OCI-LY3 (cell line): ENCODE results near the gene THOP1.

Source experiments
- H2AFZ ChIP-seq: fragments of 200-600, 300-600 bp; shearing (Covaris generic); 2 replicates; pipeline ENCODE4 v1.6.0; 2014; ENCODE audit warnings: antibody characterized with exemption, low read depth, low read length
- H3K27ac ChIP-seq: fragments of 200-600, 300-600 bp; sonication (generic); 2 replicates; pipeline ENCODE4 v1.5.1; 2014; ENCODE audit warnings: mild to moderate bottlenecking, low read length, moderate library complexity, mixed read lengths
- H3K27me3 ChIP-seq: fragments of 200-600, 300-600 bp; sonication (generic); 2 replicates; pipeline ENCODE4 v1.6.1; 2014; ENCODE audit warnings: low read depth, low read length, mixed read lengths
- H3K36me3 ChIP-seq: fragments of 200-600, 300-600 bp; sonication (generic); replicated peaks from 2 replicates; pipeline ENCODE3; 2014; ENCODE audit warnings: low read depth, low read length, mixed read lengths
- H3K4me1 ChIP-seq: fragments of 300-600, 200-600 bp; sonication (generic); 2 replicates; pipeline ENCODE4 v1.6.1; 2014; ENCODE audit warnings: low read length, mixed read lengths
- H3K4me2 ChIP-seq: fragments of 200-600, 300-600 bp; sonication (generic); 2 replicates; pipeline ENCODE4 v1.6.1; 2014; ENCODE audit warnings: low read length, mixed read lengths
- H3K4me3 ChIP-seq: fragments of 300-600, 200-600 bp; sonication (generic); 2 replicates; pipeline ENCODE4 v1.5.1; 2014; ENCODE audit warnings: antibody characterized with exemption, mild to moderate bottlenecking, low read length, moderate library complexity
- H3K79me2 ChIP-seq: fragments of 300-600, 200-600 bp; shearing (Covaris generic); 2 replicates; pipeline ENCODE4 v1.6.1; 2014; ENCODE audit warnings: mild to moderate bottlenecking, low read length, mixed read lengths
- H3K9ac ChIP-seq: fragments of 300-600, 200-600 bp; shearing (Covaris generic); 2 replicates; pipeline ENCODE4 v1.6.0; 2014; ENCODE audit warnings: mild to moderate bottlenecking, low read length, moderate library complexity
- H3K9me3 ChIP-seq: fragments of 200-600, 300-600 bp; shearing (Covaris generic); 2 replicates; pipeline ENCODE4 v1.6.1; 2014; ENCODE audit warnings: low read length, mixed read lengths; ENCODE audit not compliant: insufficient read depth
- H4K20me1 ChIP-seq: fragments of 200-600, 300-600 bp; sonication (generic); 2 replicates; pipeline ENCODE4 v1.6.1; 2016; ENCODE audit warnings: low read length, mixed read lengths; ENCODE audit not compliant: insufficient read depth
- EZH2phosphoT487 ChIP-seq: fragments of 200-600 bp; shearing (Covaris generic); IDR thresholded peaks from 2 replicates; pipeline ENCODE4 v1.6.1; 2018; ENCODE audit warnings: antibody characterized with exemption, mixed run types, low read depth
- TF ChIP-seq, protein P1 (sequence below): fragments of 200-600, 300-600 bp; sonication (generic); IDR thresholded peaks from 2 replicates; pipeline ENCODE4 v1.5.1; 2014; ENCODE audit warnings: antibody characterized with exemption, low read length, low read depth

THOP1 gene

DNA sequence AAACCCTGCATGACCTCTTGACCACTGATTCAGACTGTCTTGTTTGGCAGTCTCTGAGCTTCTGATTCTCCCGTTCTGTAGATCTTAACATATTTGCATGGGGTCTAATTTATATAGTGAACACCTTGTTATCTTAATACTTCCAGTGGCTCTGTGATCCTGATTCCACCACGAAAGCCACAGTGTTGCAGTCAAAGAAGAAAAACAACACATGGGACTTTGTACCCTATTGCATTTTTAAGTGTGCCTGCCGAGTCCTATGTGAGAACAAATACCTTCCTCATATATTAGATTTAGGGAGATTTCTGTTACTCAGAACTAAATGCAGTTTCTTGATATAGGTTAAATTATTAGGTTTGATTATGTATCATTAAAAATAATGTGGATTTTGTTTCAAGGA lies 69.5 kb downstream of the THOP1 start:
- Histone ChIP-seq H3K79me2 (no peaks in the 10 kb centered on the region), H3K27ac (no peak overlapping the region)

DNA sequence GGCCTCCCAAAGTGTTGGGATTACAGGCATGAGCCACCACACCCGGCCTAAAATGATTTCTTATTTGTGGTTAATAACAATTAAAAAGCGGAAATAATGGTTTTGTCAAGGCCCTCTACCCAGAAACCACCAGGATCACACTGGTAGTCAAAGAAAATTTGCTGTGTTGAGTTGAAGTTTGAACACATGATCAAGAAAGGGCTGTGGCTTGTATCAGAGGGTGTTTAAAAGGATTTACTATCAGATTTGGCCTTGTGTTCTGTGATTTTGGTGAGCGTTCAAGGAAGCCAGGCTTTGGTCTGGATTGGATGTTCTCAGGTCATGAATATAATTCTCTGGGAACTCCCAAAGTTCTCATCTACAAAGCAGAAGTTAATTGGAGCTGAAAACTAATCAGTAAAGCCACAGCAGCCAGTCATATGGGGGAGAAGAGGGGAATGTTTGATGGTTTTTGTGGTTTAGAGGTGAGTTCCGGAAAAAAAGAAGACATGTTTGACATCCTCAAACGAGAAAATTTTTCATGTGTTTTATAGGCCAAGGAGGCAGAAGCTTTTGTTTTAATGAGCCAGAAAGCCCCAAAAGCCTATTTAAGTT lies 71.3 kb downstream of the THOP1 start:
- peaks cover 29% of the 10 kb centered on the region for H3K9me3 ChIP-seq

More for the DNA sequence above, 69.5 kb downstream of the THOP1 start:
- no peak overlapping the region for H3K9ac ChIP-seq
- H3K4me3 ChIP-seq: no peak overlapping the region
- H3K4me1 ChIP-seq: peaks cover 14% of the 10 kb centered on the region
- H4K20me1 ChIP-seq: no peaks in the 10 kb centered on the region
- H2AFZ ChIP-seq: no peak overlapping the region
- H3K27me3 ChIP-seq: no peaks in the 10 kb centered on the region
- H3K4me2 ChIP-seq: no peak overlapping the region
- H3K9me3 ChIP-seq: peaks cover 38% of the 10 kb centered on the region
- peaks cover 72% of the 10 kb centered on the region for H3K36me3 ChIP-seq
- TF ChIP-seq EZH2phosphoT487: no peak
- TF ChIP-seq, protein P1, sequence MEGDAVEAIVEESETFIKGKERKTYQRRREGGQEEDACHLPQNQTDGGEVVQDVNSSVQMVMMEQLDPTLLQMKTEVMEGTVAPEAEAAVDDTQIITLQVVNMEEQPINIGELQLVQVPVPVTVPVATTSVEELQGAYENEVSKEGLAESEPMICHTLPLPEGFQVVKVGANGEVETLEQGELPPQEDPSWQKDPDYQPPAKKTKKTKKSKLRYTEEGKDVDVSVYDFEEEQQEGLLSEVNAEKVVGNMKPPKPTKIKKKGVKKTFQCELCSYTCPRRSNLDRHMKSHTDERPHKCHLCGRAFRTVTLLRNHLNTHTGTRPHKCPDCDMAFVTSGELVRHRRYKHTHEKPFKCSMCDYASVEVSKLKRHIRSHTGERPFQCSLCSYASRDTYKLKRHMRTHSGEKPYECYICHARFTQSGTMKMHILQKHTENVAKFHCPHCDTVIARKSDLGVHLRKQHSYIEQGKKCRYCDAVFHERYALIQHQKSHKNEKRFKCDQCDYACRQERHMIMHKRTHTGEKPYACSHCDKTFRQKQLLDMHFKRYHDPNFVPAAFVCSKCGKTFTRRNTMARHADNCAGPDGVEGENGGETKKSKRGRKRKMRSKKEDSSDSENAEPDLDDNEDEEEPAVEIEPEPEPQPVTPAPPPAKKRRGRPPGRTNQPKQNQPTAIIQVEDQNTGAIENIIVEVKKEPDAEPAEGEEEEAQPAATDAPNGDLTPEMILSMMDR: no peak

DNA sequence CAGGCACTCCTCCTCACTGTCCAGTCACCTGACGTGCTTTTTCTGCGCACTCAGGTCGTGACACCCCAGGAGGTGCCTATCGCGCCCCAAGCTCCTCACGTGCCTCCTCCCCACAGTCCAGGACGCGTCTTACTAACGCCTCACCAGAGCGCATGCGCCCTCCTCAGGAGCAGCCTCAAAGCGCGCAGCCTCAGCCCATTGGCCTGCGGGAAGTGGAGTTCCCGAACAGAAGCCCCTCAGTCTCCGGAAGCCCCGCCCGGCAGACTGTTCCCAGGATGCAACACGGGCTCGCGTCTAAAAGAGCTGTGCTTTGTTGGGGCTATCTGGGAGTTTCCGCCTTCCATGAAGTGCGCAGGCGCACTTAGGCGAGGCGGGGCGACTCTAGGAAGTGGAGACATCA lies 73.6 kb downstream of the THOP1 start:
- Histone ChIP-seq H3K9ac (no peak overlapping the region), H3K4me3 (no peak overlapping the region), H3K4me2 (no peak overlapping the region), H2AFZ (no peak overlapping the region), H4K20me1 (no peaks in the 10 kb centered on the region), H3K4me1 (peaks cover 14% of the 10 kb centered on the region), H3K9me3 (peaks cover 11% of the 10 kb centered on the region), H3K79me2 (no peaks in the 10 kb centered on the region), H3K36me3 (peaks cover 33% of the 10 kb centered on the region), H3K27ac (no peak overlapping the region), H3K27me3 (no peaks in the 10 kb centered on the region)
- TF ChIP-seq, protein P1: no peak
- no peak for TF ChIP-seq EZH2phosphoT487

More for the DNA sequence above, 71.3 kb downstream of the THOP1 start:
- Histone ChIP-seq H3K4me1 (peaks cover 14% of the 10 kb centered on the region), H2AFZ (no peak overlapping the region), H3K9ac (no peak overlapping the region), H3K27me3 (no peaks in the 10 kb centered on the region), H3K79me2 (no peaks in the 10 kb centered on the region), H3K36me3 (peaks cover 56% of the 10 kb centered on the region), H4K20me1 (no peaks in the 10 kb centered on the region), H3K27ac (peak overlapping the region; percentile 69), H3K4me3 (0 out of 2 replicates have a peak overlapping the region, but pooled peaks have one; percentile 9), H3K4me2 (peak overlapping the region; percentile 13; the same call in 1 of the 2 replicates)
- TF ChIP-seq EZH2phosphoT487: no peak
- TF ChIP-seq, protein P1: no peak

DNA sequence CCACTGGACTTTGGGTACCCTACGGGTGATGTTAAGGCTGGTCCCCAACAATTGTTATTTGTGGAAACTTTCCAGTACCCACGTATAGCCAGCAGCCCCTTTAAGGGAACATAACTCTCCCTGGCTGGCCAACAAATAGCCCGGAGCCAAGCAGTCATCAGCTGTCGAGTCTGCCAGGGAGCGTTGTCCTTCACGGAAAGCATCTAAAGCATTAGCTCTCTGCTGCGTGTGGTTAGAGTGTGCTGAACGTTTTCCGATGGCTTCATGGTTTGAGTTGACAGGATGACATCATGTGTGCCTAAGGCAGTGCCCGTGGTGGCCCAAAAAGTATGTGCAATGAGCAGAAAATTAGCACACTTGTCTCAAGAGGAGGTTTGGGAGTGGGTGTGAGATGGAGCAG lies 78.5 kb downstream of the THOP1 start:
- Histone ChIP-seq H3K4me1 (no peaks in the 10 kb centered on the region), H3K79me2 (no peaks in the 10 kb centered on the region), H3K9me3 (no peaks in the 10 kb centered on the region), H3K9ac (no peak overlapping the region), H2AFZ (no peak overlapping the region), H3K36me3 (no peaks in the 10 kb centered on the region), H4K20me1 (no peaks in the 10 kb centered on the region), H3K4me2 (no peak overlapping the region), H3K27me3 (no peaks in the 10 kb centered on the region), H3K27ac (no peak overlapping the region), H3K4me3 (no peak overlapping the region)
- TF ChIP-seq, protein P1: no peak
- no peak for TF ChIP-seq EZH2phosphoT487
